Measurements from ENCODE around the gene HOXA6. TPM values are rescaled to one million over a fixed set of nuclear protein-coding genes. Genes with fewer than 3 reads are reported as not detected.

HOXA6 gene
- total and polyA plus RNA-seq, 2 experiments from 2014 or later, result not detected

DNA sequence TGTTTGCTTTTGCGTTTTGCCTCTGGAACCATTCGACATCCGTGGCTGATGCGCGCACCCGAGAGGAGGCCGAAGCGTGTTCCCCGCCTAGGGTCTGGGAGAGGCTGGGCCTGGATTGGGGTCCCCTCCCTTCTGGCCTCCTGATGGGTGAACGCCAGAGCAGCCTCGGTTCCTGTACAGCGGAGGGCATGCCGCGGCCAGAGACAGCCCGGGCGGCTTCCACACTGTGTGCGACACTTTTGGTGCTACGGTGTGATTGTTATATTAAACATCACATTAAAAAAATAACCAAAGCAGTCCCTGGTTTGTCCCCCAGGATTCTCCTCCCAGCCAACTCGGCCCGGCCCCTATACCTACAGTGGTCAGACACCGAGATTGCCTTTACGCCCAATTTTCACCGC lies 12.6 kb upstream of the HOXA6 start:
- TF ChIP-seq EZH2phosphoT487 (IDR thresholded peaks at IDR 0.05; ENCODE audit: unreplicated experiment) (peak; percentile 64), EZH2 (IDR thresholded peaks at IDR 0.05; ENCODE audit: low read depth, unreplicated experiment) (peak; percentile 35)
- TF ChIP-seq, protein P1, sequence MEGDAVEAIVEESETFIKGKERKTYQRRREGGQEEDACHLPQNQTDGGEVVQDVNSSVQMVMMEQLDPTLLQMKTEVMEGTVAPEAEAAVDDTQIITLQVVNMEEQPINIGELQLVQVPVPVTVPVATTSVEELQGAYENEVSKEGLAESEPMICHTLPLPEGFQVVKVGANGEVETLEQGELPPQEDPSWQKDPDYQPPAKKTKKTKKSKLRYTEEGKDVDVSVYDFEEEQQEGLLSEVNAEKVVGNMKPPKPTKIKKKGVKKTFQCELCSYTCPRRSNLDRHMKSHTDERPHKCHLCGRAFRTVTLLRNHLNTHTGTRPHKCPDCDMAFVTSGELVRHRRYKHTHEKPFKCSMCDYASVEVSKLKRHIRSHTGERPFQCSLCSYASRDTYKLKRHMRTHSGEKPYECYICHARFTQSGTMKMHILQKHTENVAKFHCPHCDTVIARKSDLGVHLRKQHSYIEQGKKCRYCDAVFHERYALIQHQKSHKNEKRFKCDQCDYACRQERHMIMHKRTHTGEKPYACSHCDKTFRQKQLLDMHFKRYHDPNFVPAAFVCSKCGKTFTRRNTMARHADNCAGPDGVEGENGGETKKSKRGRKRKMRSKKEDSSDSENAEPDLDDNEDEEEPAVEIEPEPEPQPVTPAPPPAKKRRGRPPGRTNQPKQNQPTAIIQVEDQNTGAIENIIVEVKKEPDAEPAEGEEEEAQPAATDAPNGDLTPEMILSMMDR (conservative IDR thresholded peaks at IDR 0.05; ENCODE audit: low read depth in 2 of 2), result no peak
- Histone ChIP-seq H3K4me1 (ENCODE audit: insufficient read depth) (peaks cover 4% of the 10 kb centered on the region; the same call in 1 of the 2 replicates), H3K27ac (ENCODE audit: low read depth) (no peak overlapping the region), H3K4me3 (peak overlapping the region; percentile 64), H3K9me2 (ENCODE audit: insufficient read depth) (no peaks in the 10 kb centered on the region), H3K36me3 (ENCODE audit: insufficient read depth) (no peaks in the 10 kb centered on the region; the same call in 1 of the 2 replicates), H2AFZ (no peak overlapping the region), H3K79me2 (replicated peaks; ENCODE audit: insufficient read depth) (no peaks in the 10 kb centered on the region), H3K4me2 (peak overlapping the region; percentile 82), H3K27me3 (ENCODE audit: insufficient read depth) (peaks cover 100% of the 10 kb centered on the region), H4K20me1 (replicated peaks; ENCODE audit: insufficient read depth) (peaks cover 48% of the 10 kb centered on the region), H3F3A (replicated peaks; ENCODE audit: low read depth) (peaks cover 17% of the 10 kb centered on the region)
- ATAC-seq, result no peak
- Mint-ChIP-seq H3K27me3 (ENCODE audit: insufficient read depth, low read depth, poor library complexity) (peaks cover 99% of the 10 kb centered on the region), H3K4me3 (0 out of 3 replicates have a peak overlapping the region, but pooled peaks have one; percentile 24), H3K36me3 (ENCODE audit: low read depth) (no peaks in the 10 kb centered on the region; the same call in 2 of the 3 replicates), H3K4me1 (peaks cover 12% of the 10 kb centered on the region), H3K9me3 (peaks cover 10% of the 10 kb centered on the region; the same call in 2 of the 3 replicates), H3K27ac (no peak overlapping the region)
- DNase-seq (ENCODE audit: low spot score), result no peak

DNA sequence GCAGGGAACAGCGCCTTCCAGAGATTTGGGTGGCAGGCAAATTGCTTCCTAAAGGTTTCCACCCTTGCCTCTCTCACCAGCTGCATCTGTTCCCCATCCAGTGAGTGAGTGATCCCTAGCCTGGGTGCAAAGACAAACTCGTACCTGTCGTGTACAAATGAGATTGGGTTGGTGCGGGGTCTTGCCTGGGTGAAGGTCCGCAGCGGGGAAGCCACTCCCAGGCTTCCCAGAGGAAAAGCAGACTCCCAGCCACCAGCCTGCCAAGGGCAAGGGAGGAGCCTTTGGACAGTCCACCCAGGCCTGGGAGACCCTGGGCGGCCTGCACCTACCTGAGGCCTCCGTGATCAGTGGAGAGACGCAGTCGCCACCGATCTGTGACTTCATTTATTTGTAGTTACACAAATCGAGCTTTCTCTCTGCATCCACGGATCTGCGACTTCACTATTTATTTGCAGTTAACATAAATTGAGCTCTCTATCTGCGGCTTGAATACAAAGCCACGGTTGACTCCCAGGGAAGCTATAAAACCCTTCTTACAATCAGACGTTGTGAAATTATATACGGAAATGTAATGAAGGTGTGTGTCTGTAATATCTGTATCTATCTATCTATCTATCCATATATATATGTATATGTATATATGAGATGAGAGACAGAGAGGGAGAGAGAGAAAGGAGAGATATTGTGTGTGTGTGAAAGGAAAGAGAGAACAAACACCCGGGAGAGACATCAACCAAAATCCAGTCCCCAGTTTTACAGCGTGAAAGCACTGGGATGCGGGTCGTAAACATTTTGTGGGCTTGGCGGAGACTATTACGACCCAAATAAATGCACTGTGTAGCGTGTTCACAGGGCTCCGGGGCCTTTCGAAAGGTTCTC lies 11.9 kb upstream of the HOXA6 start:
- H3K27ac Mint-ChIP-seq, result no peak overlapping the region
- H2AFZ ChIP-seq, result no peak overlapping the region
- no peaks in the 10 kb centered on the region; the same call in 1 of the 2 replicates for H3K36me3 ChIP-seq (ENCODE audit: insufficient read depth)
- peak overlapping the region; percentile 25; the same call in 1 of the 3 replicates for H3K4me3 Mint-ChIP-seq
- no peak overlapping the region for H3K27ac ChIP-seq (ENCODE audit: low read depth)
- peaks cover 99% of the 10 kb centered on the region for H3K27me3 Mint-ChIP-seq (ENCODE audit: insufficient read depth, low read depth, poor library complexity)
- H3F3A ChIP-seq (replicated peaks; ENCODE audit: low read depth), result peaks cover 17% of the 10 kb centered on the region
- peaks cover 12% of the 10 kb centered on the region; the same call in 2 of the 3 replicates for H3K9me3 Mint-ChIP-seq
- TF ChIP-seq, protein P2, sequence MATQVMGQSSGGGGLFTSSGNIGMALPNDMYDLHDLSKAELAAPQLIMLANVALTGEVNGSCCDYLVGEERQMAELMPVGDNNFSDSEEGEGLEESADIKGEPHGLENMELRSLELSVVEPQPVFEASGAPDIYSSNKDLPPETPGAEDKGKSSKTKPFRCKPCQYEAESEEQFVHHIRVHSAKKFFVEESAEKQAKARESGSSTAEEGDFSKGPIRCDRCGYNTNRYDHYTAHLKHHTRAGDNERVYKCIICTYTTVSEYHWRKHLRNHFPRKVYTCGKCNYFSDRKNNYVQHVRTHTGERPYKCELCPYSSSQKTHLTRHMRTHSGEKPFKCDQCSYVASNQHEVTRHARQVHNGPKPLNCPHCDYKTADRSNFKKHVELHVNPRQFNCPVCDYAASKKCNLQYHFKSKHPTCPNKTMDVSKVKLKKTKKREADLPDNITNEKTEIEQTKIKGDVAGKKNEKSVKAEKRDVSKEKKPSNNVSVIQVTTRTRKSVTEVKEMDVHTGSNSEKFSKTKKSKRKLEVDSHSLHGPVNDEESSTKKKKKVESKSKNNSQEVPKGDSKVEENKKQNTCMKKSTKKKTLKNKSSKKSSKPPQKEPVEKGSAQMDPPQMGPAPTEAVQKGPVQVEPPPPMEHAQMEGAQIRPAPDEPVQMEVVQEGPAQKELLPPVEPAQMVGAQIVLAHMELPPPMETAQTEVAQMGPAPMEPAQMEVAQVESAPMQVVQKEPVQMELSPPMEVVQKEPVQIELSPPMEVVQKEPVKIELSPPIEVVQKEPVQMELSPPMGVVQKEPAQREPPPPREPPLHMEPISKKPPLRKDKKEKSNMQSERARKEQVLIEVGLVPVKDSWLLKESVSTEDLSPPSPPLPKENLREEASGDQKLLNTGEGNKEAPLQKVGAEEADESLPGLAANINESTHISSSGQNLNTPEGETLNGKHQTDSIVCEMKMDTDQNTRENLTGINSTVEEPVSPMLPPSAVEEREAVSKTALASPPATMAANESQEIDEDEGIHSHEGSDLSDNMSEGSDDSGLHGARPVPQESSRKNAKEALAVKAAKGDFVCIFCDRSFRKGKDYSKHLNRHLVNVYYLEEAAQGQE (IDR thresholded peaks at IDR 0.05; ENCODE audit: unreplicated experiment), result no peak
- peak; percentile 97 for TF ChIP-seq EZH2 (IDR thresholded peaks at IDR 0.05; ENCODE audit: low read depth, unreplicated experiment)
- TF ChIP-seq JUNB (IDR thresholded peaks at IDR 0.05; ENCODE audit: unreplicated experiment), result no peak
- peak; percentile 5 for TF ChIP-seq EZH2phosphoT487 (IDR thresholded peaks at IDR 0.05; ENCODE audit: unreplicated experiment)
- H3K4me1 Mint-ChIP-seq, result peaks cover 15% of the 10 kb centered on the region
- H3K4me1 ChIP-seq (ENCODE audit: insufficient read depth), result peaks cover 4% of the 10 kb centered on the region; the same call in 1 of the 2 replicates
- no peaks in the 10 kb centered on the region for H3K9me2 ChIP-seq (ENCODE audit: insufficient read depth)
- no peak overlapping the region for H3K4me3 ChIP-seq
- no peak overlapping the region for H3K4me2 ChIP-seq
- ATAC-seq (no peak), DNase-seq (ENCODE audit: low spot score) (no peak)
- no peaks in the 10 kb centered on the region; the same call in 2 of the 3 replicates for H3K36me3 Mint-ChIP-seq (ENCODE audit: low read depth)
- no peaks in the 10 kb centered on the region for H3K79me2 ChIP-seq (replicated peaks; ENCODE audit: insufficient read depth)
- H3K27me3 ChIP-seq (ENCODE audit: insufficient read depth), result peaks cover 100% of the 10 kb centered on the region
- peaks cover 46% of the 10 kb centered on the region for H4K20me1 ChIP-seq (replicated peaks; ENCODE audit: insufficient read depth)

Measured in GM23338 (cell line).